GM12892 (cell line): ENCODE measurements around the gene TPSAB1.
"Not testable (repeated sequence)": the region's sequence is repeated elsewhere in the genome, so short reads cannot be mapped to it uniquely, and the experiment has no call there.

Experiments
- POLR2A ChIP-seq: IDR thresholded peaks from 2 replicates; pipeline ENCODE4 v1.6.1; 2011; ENCODE audit warnings: low read depth, low read length, control low read depth
- POLR2AphosphoS5 ChIP-seq: IDR thresholded peaks from 2 replicates; pipeline ENCODE4 v1.6.1; 2011; ENCODE audit warnings: low read depth, low read length, control low read depth
- TAF1 ChIP-seq: IDR thresholded peaks from 2 replicates; pipeline ENCODE4 v1.6.1; 2011; ENCODE audit warnings: low read depth, mild to moderate bottlenecking, control low read depth, low read length, borderline replicate concordance

GRCh38 chr16:1229476-1229875 lies 11.0 kb upstream of the TPSAB1 start:
- not testable (repeated sequence) for TF ChIP-seq TAF1, POLR2AphosphoS5, POLR2A
